Activated naive CD8-positive, alpha-beta T cell treated with anti-CD3 and anti-CD28 coated beads, Interleukin-2, amount 50 U/mL, for 16 hours (primary cell): Measurements from ENCODE around the gene UBA1.
"Not testable (repeated sequence)": the region's sequence is repeated elsewhere in the genome, so short reads cannot be mapped to it uniquely, and the experiment has no call there.

Source experiments
- DNase-seq: peaks from one replicate; pipeline ENCODE4 v3.0.0-alpha.2; 2020; ENCODE audit warnings: low read depth, low spot score

The UBA1 gene

GRCh38 chrX:47250017-47250347 is 56.4 kb downstream of the UBA1 start:
- DNase-seq, result no peak

- not testable (repeated sequence) for DNase-seq
Observed at GRCh38 chrX:47257620-47258019, 64.0 kb downstream of the UBA1 start.
